ENCODE measurements around the gene MYL2.

DNA sequence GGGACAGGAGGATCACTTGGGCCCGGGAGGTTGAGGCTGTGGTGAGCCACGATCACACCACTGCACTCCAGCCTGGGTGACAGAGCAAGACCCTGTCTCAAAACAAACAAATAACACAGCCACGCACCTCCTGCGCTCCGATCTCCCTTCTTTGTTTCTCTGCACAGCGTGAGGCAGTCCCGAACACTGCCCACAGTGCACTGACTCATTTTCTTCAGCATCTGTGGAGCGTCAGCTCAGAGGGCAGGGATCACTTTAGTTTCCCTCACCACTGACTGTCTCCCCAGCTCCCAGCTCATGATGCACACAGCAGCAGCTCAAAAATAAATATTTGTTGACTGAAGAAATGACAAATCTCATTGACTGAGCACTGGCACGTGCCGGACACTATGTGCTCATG, 883 bp upstream of the MYL2 start:
- no peak for TF ChIP-seq POLR2A (IDR thresholded peaks at IDR 0.05)
- TF ChIP-seq, protein P1, sequence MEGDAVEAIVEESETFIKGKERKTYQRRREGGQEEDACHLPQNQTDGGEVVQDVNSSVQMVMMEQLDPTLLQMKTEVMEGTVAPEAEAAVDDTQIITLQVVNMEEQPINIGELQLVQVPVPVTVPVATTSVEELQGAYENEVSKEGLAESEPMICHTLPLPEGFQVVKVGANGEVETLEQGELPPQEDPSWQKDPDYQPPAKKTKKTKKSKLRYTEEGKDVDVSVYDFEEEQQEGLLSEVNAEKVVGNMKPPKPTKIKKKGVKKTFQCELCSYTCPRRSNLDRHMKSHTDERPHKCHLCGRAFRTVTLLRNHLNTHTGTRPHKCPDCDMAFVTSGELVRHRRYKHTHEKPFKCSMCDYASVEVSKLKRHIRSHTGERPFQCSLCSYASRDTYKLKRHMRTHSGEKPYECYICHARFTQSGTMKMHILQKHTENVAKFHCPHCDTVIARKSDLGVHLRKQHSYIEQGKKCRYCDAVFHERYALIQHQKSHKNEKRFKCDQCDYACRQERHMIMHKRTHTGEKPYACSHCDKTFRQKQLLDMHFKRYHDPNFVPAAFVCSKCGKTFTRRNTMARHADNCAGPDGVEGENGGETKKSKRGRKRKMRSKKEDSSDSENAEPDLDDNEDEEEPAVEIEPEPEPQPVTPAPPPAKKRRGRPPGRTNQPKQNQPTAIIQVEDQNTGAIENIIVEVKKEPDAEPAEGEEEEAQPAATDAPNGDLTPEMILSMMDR (IDR thresholded peaks at IDR 0.05), result no peak

Measured in suprapubic skin (tissue), 3 donors.